BE2C (cell line): Measurements from ENCODE around the gene STATH.
"Not testable (repeated sequence)": the region's sequence is repeated elsewhere in the genome, so short reads cannot be mapped to it uniquely, and the experiment has no call there.

Experiments used
- DNase-seq: peaks from one replicate; pipeline ENCODE4 v3.0.0-alpha.2; 2020
- H3K27me3 ChIP-seq: fragments of 250-450 bp; sonication (Bioruptor Pico); 2 replicates; pipeline ENCODE4 v1.5.1; 2020; ENCODE audit warnings: mild to moderate bottlenecking
- H3K36me3 ChIP-seq: fragments of 250-450 bp; sonication (Bioruptor Pico); 2 replicates; pipeline ENCODE4 v1.5.1; 2020; ENCODE audit warnings: mild to moderate bottlenecking
- H3K4me1 ChIP-seq: fragments of 250-450 bp; sonication (Bioruptor Pico); 2 replicates; pipeline ENCODE4 v1.5.1; 2020
- H3K4me3 ChIP-seq: 2 replicates; pipeline ENCODE4 v1.5.1; 2011; ENCODE audit warnings: low read depth, low read length
- H3K9me3 ChIP-seq: fragments of 250-450 bp; sonication (Bioruptor Pico); 2 replicates; pipeline ENCODE4 v1.5.1; 2020
- CTCF ChIP-seq: IDR thresholded peaks from 2 replicates; pipeline ENCODE4 v1.5.1; 2012; ENCODE audit warnings: mild to moderate bottlenecking, low read depth, low read length

The STATH gene

GRCh38 chr4:70041652-70042286, 46.0 kb downstream of the STATH start:
- H3K4me1 ChIP-seq: no peaks in the 10 kb centered on the region
- H3K4me3 ChIP-seq: no peak overlapping the region
- TF ChIP-seq CTCF: no peak
- H3K9me3 ChIP-seq: no peaks in the 10 kb centered on the region; the same call in 1 of the 2 replicates
- H3K36me3 ChIP-seq: no peaks in the 10 kb centered on the region
- H3K27me3 ChIP-seq: no peaks in the 10 kb centered on the region
- peak; percentile 21 for DNase-seq

- H3K9me3 ChIP-seq, H3K27me3 ChIP-seq, H3K4me3 ChIP-seq, H3K36me3 ChIP-seq, DNase-seq, H3K4me1 ChIP-seq: not testable (repeated sequence)
Observed at GRCh38 chr4:70050138-70050537, 54.4 kb downstream of the STATH start, which contains the start of gene HTN1. TSS of gene HTN1 (plus strand) at chr4:70050438. CDS start at chr4:70053077, 2,639 bp downstream.
